ENCODE results near the gene SLC25A24.
"Not testable (repeated sequence)": the region's sequence is repeated elsewhere in the genome, so short reads cannot be mapped to it uniquely, and the experiment has no call there.

The SLC25A24 gene

DNA sequence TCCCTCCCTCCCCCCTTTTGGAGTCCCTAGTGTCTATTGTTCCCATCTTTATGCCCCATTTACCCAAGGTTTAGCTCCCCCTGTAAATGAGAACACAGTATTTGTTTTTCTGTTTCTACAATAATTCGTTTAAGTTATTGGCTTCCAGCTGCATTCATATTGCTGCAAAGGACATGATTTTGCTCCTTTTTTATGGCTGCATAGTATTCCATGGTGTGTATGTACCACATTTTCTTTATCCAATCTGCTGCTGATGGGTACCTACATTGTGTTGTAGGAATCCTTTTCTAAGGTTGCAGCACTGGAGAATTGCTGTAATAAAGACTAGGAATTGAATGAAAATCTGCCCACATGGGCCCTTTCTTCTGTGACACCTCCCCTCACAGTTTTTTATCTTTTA is 6.8 kb downstream of the SLC25A24 start:
- Histone ChIP-seq H3K27me3 (ENCODE audit: insufficient read depth, low read length) (no peaks in the 10 kb centered on the region), H3K4me1 (ENCODE audit: insufficient read depth, low read length) (peaks cover 7% of the 10 kb centered on the region), H3K27ac (ENCODE audit: low read depth, low read length) (no peak overlapping the region), H3K36me3 (ENCODE audit: insufficient read depth, low read length) (peaks cover 36% of the 10 kb centered on the region; the same call in 1 of the 2 replicates), H3K9me3 (ENCODE audit: insufficient read depth, low read depth, low read length) (peaks cover 4% of the 10 kb centered on the region; the same call in 1 of the 2 replicates), H3K9ac (ENCODE audit: low read depth, low read length) (no peak overlapping the region), H3K4me3 (ENCODE audit: low read length) (no peak overlapping the region)
- 94% methylated on average over 1 of the region's 1 CpG for WGBS

DNA sequence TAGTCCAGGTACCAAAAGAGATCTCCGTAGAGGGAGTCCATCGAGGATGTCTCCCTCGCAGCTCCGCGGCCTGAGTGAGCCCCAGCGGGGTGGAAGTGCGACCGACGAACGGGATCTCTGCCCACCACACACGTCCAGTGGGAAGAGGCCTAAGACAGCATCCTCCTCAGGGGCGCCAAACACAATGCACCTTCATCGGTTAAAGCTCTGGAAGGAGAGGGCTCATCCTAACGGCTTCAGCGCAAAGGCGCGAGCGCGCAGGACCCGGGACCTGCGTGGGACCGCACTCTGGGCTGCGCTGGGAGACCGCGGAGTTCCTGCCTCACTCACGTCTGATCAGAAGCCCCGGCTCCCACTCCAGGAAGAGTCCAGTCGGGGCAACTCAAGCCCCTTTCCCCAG is 7.6 kb downstream of the SLC25A24 start:
- 97% methylated on average over 28 of the region's 28 CpGs for WGBS
- Histone ChIP-seq H3K9me3 (ENCODE audit: insufficient read depth, low read depth, low read length) (peaks cover 4% of the 10 kb centered on the region; the same call in 1 of the 2 replicates), H3K9ac (ENCODE audit: low read depth, low read length) (no peak overlapping the region), H3K4me3 (ENCODE audit: low read length) (no peak overlapping the region), H3K36me3 (ENCODE audit: insufficient read depth, low read length) (peaks cover 30% of the 10 kb centered on the region; the same call in 1 of the 2 replicates), H3K4me1 (ENCODE audit: insufficient read depth, low read length) (peaks cover 3% of the 10 kb centered on the region; the same call in 1 of the 2 replicates), H3K27me3 (ENCODE audit: insufficient read depth, low read length) (no peaks in the 10 kb centered on the region), H3K27ac (ENCODE audit: low read depth, low read length) (no peak overlapping the region)

DNA sequence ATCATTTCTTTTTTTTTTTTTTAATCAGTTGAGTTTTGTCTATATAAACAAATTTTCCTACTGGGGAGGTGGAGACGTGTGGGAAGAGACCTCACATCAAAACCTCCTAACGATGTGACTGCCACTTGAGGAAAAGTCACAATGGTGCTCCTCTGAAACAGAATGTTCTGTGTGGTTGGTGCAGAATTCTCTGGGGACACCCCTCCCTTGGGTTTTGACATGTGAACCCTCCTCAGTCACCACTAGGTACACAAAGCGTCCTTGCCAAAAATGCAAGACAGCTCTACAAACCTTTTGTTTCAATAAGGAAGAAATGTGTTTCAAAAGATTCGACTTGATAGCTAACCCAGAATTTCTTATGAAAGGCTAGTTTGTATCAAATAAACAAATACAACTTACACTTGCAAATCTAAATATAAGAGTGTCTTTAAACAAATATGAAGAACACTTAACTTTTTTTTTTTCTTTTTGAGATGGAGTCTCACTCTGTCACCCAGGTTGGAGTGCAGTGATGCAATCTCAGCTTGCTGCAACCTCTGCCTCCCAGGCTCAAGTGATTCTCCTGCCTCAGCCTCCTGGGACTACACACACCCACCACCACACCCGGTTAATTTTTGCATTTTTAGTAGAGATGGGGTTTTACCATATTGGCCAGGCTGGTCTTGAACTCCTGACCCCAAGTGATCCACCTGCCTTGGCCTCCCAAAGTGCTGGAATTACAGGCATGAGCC is 9.3 kb downstream of the SLC25A24 start:
- Histone ChIP-seq H3K4me1 (ENCODE audit: insufficient read depth, low read length) (no peaks in the 10 kb centered on the region; the same call in 1 of the 2 replicates), H3K9ac (ENCODE audit: low read depth, low read length) (no peak overlapping the region), H3K9me3 (ENCODE audit: insufficient read depth, low read depth, low read length) (peaks cover 4% of the 10 kb centered on the region; the same call in 1 of the 2 replicates), H3K4me3 (ENCODE audit: low read length) (no peak overlapping the region), H3K27me3 (ENCODE audit: insufficient read depth, low read length) (no peaks in the 10 kb centered on the region), H3K36me3 (ENCODE audit: insufficient read depth, low read length) (peaks cover 25% of the 10 kb centered on the region; the same call in 1 of the 2 replicates), H3K27ac (ENCODE audit: low read depth, low read length) (no peak overlapping the region)
- 93% methylated on average over 2 of the region's 5 CpGs for WGBS

DNA sequence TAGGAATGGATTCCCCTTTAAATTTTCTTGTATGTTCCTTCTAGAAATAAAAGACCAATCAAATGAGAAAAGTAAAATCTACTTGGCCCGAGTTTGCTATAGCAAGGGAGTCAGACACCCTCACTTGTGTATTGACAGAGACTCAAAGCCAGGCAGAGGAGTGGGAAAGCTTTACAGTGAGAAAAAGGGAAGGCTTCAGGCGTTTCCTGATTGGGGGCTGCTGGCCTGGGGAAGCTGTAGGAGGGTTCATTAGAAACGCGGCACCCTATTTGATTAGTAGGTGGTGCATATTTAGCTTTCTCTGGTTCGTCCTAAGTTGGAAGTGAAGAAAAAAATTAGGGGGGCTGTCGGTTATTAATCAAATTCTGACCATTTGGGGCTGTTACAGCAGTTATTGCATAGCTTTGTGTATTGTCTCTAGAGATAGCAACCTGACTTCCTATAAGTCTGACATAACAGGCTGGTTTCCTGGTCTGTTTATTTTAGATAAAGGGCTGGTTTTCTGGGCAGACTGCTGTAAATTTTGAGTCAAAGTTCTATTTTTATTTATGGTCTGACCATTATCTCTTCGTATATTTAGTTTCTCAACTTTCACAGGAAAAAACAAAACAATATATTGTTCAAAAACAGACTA is 10.0 kb downstream of the SLC25A24 start:
- Histone ChIP-seq H3K27me3 (ENCODE audit: insufficient read depth, low read length) (no peaks in the 10 kb centered on the region), H3K9ac (ENCODE audit: low read depth, low read length) (no peak overlapping the region), H3K9me3 (ENCODE audit: insufficient read depth, low read depth, low read length) (peaks cover 4% of the 10 kb centered on the region; the same call in 1 of the 2 replicates), H3K4me3 (ENCODE audit: low read length) (no peak overlapping the region), H3K4me1 (ENCODE audit: insufficient read depth, low read length) (no peaks in the 10 kb centered on the region; the same call in 1 of the 2 replicates), H3K27ac (ENCODE audit: low read depth, low read length) (no peak overlapping the region), H3K36me3 (ENCODE audit: insufficient read depth, low read length) (peaks cover 24% of the 10 kb centered on the region)
- WGBS, result 88% methylated on average over 7 of the region's 7 CpGs

DNA sequence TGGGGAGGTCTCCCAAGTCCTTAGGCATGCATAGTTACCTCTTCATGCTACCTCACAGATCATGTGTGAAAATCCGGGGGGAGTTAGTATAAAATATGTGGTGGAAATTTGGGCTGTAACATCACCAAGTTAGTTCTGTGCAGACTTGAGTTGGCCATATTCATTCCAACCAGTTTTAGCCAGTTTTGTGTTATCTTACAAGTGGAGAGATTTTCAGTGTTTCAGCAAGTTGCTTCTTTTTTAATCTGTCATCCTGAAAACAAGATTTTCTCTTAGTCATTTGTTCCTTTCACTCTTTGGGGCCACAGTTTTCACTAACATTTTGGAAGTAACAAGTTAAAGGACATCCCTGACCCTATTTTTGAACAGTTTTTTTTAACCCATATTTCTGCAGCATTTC is 11.3 kb downstream of the SLC25A24 start:
- 83% methylated on average over 1 of the region's 1 CpG for WGBS
- H3K9me3 ChIP-seq (ENCODE audit: insufficient read depth, low read depth, low read length), result peaks cover 4% of the 10 kb centered on the region; the same call in 1 of the 2 replicates

DNA sequence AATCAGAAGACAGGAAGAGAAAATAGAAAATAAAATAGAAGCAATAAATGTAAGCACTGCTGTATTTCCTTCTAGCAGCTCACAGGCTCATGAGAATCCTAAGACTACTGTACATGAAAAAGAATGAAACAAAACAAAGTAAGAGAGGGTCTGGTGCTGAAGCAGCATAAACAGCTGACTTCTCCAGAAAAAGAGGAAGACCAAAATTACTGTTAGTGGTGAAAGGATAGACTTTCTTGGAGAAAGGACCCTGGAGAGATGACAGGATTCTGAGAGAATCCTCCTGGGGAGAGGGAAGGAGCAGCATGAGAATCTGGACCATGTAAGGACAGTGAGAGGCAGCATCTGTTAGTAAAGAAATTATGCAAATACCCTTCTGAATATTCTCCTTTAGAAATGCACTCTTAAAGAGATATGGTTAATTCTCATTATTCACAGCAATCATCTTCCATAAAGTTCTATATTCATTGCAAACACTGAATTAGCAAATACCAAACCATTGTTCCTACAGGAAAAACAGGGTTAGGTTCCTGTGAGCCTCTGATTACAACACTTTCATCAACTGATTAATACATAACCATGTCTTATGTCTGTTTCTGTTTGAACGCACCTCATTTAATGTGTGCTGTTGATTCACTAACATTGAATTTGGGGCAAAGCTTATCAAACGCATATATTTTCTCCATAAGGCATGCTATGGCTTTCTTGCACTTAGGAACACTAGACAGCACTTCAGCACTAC is 17.0 kb downstream of the SLC25A24 start:
- WGBS, result 50% methylated on average over 2 of the region's 2 CpGs
- Histone ChIP-seq H3K36me3 (ENCODE audit: insufficient read depth, low read length) (peaks cover 67% of the 10 kb centered on the region), H3K9ac (ENCODE audit: low read depth, low read length) (no peak overlapping the region)

More for the DNA sequence above, 11.3 kb downstream of the SLC25A24 start:
- Histone ChIP-seq H3K27me3 (ENCODE audit: insufficient read depth, low read length) (no peaks in the 10 kb centered on the region), H3K9ac (ENCODE audit: low read depth, low read length) (no peak overlapping the region), H3K27ac (ENCODE audit: low read depth, low read length) (no peak overlapping the region), H3K4me1 (ENCODE audit: insufficient read depth, low read length) (no peaks in the 10 kb centered on the region; the same call in 1 of the 2 replicates), H3K36me3 (ENCODE audit: insufficient read depth, low read length) (peaks cover 26% of the 10 kb centered on the region), H3K4me3 (ENCODE audit: low read length) (no peak overlapping the region)

DNA sequence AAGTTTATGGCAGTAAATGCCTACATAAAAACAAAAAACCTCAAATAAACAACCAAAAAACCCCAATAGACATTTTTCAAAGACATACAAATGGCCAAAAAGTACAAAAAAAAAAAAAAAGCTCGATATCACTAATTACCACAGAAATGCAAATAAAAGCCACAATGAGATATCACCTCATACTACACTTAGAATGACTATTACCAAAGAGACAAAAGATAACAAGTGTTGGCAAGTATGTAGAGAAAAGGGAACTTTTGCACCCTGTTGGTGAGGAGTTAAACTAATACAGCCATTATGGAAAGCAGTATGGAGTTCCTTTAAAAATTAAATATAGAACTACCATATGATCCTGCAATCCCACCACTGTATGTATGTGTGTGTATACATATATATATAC is 21.1 kb downstream of the SLC25A24 start:
- H3K27me3 ChIP-seq (ENCODE audit: insufficient read depth, low read length), result no peaks in the 10 kb centered on the region
- peaks cover 87% of the 10 kb centered on the region for H3K36me3 ChIP-seq (ENCODE audit: insufficient read depth, low read length)
- no peak overlapping the region for H3K9ac ChIP-seq (ENCODE audit: low read depth, low read length)
- peaks cover 34% of the 10 kb centered on the region for H3K9me3 ChIP-seq (ENCODE audit: insufficient read depth, low read depth, low read length)
- no peaks in the 10 kb centered on the region for H3K4me1 ChIP-seq (ENCODE audit: insufficient read depth, low read length)
- no peak overlapping the region for H3K4me3 ChIP-seq (ENCODE audit: low read length)
- no peak overlapping the region for H3K27ac ChIP-seq (ENCODE audit: low read depth, low read length)
- 89% methylated on average over 1 of the region's 1 CpG for WGBS

More for the DNA sequence above, 17.0 kb downstream of the SLC25A24 start:
- H3K9me3 ChIP-seq (ENCODE audit: insufficient read depth, low read depth, low read length), result peaks cover 4% of the 10 kb centered on the region; the same call in 1 of the 2 replicates
- no peak overlapping the region for H3K4me3 ChIP-seq (ENCODE audit: low read length)
- no peak overlapping the region for H3K27ac ChIP-seq (ENCODE audit: low read depth, low read length)
- no peaks in the 10 kb centered on the region for H3K4me1 ChIP-seq (ENCODE audit: insufficient read depth, low read length)
- H3K27me3 ChIP-seq (ENCODE audit: insufficient read depth, low read length), result no peaks in the 10 kb centered on the region

DNA sequence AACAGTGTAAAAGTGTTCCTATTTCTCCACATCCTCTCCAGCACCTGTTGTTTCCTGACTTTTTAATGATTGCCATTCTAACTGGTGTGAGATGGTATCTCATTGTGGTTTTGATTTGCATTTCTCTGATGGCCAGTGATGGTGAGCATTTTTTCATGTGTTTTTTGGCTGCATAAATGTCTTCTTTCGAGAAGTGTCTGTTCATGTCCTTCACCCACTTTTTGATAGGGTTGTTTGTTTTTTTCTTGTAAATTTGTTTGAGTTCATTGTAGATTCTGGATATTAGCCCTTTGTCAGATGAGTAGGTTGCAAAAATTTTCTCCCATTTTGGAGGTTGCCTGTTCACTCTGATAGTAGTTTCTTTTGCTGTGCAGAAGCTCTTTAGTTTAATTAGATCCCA is 37.7 kb downstream of the SLC25A24 start:
- peaks cover 14% of the 10 kb centered on the region for H3K36me3 ChIP-seq (ENCODE audit: insufficient read depth, low read length)
- not testable (repeated sequence) for H3K9ac ChIP-seq (ENCODE audit: low read depth, low read length); H3K4me1 ChIP-seq (ENCODE audit: insufficient read depth, low read length); H3K4me3 ChIP-seq (ENCODE audit: low read length); H3K9me3 ChIP-seq (ENCODE audit: insufficient read depth, low read depth, low read length); H3K27ac ChIP-seq (ENCODE audit: low read depth, low read length); H3K27me3 ChIP-seq (ENCODE audit: insufficient read depth, low read length)
- WGBS, result no CpG with 5 or more reads among the region's 1 CpG

DNA sequence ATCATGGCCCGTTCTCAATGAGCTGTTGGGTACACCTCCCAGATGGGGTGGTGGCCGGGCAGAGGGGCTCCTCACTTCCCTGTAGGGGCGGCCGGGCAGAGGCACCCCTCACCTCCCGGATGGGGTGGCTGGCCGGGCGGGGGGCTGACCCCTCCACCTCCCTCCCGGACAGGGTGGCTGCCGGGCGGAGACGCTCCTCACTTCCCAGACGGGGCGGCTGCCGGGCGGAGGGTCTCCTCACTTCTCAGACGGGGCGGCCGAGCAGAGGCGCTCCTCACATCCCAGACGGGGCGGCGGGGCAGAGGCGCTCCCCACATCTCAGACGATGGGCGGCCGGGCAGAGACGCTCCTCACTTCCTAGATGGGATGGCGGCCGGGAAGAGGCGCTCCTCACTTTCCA is 40.2 kb downstream of the SLC25A24 start:
- not testable (repeated sequence) for H3K9ac ChIP-seq (ENCODE audit: low read depth, low read length); H3K27ac ChIP-seq (ENCODE audit: low read depth, low read length)

DNA sequence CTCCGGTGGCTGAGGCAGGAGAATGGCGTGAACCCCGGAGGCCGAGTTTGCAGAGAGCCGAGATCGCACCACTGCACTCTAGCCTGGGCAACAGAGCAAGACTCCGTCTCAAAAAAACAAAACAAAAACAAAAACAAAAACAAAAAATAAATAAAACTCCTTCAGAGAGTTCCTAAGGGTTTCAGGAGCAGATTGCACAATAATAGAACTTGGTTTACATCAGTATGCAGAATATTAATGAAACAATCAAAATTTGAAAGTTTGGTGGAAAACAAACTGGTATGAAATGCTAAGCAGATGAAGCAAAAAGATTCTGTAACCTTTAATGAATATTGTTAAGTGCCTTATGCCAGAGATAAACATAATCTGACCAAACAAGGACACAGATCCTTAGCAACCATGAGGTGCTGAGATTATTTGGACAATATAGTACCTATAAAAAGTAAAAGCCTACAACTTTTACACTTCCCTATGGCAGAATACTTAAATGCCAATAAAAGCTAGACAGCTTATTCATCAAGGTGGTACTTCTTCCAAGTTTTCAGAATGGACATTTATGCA is 41.2 kb downstream of the SLC25A24 start:
- over 99% methylated on average over 7 of the region's 7 CpGs for WGBS
- Histone ChIP-seq H3K4me1 (ENCODE audit: insufficient read depth, low read length) (no peaks in the 10 kb centered on the region), H3K9me3 (ENCODE audit: insufficient read depth, low read depth, low read length) (peaks cover 8% of the 10 kb centered on the region), H3K36me3 (ENCODE audit: insufficient read depth, low read length) (peaks cover 46% of the 10 kb centered on the region), H3K27me3 (ENCODE audit: insufficient read depth, low read length) (no peaks in the 10 kb centered on the region), H3K9ac (ENCODE audit: low read depth, low read length) (no peak overlapping the region), H3K27ac (ENCODE audit: low read depth, low read length) (no peak overlapping the region), H3K4me3 (ENCODE audit: low read length) (no peak overlapping the region)

More for the DNA sequence above, 40.2 kb downstream of the SLC25A24 start:
- H3K36me3 ChIP-seq (ENCODE audit: insufficient read depth, low read length), result peaks cover 36% of the 10 kb centered on the region
- not testable (repeated sequence) for H3K4me1 ChIP-seq (ENCODE audit: insufficient read depth, low read length); H3K9me3 ChIP-seq (ENCODE audit: insufficient read depth, low read depth, low read length); H3K4me3 ChIP-seq (ENCODE audit: low read length); H3K27me3 ChIP-seq (ENCODE audit: insufficient read depth, low read length)
- 97% methylated on average over 14 of the region's 30 CpGs for WGBS
